Thoracic aorta (tissue), 2 donors: ENCODE data around the gene ZBTB16. TPM values are rescaled to one million over a fixed set of nuclear protein-coding genes. Genes with fewer than 3 reads are reported as not detected.

Experiments
- ATAC-seq: fragments of 150-250 bp; one replicate; pipeline ENCODE4 v1.8.0; 2017; ENCODE audit warnings: low read depth; ENCODE audit not compliant: insufficient number of reproducible peaks, low FRiP score
- DNase-seq: peaks from one replicate; pipeline ENCODE4 v3.0.0-alpha.2; 2020; ENCODE audit warnings: low spot score
- H3K27ac ChIP-seq, 2 donors: fragments of 200-600 bp; sonication (generic); 1 replicate in 1 of 2; 2 replicates in 1 of 2; pipeline ENCODE4 v1.5.1; 2016; ENCODE audit warnings: mild to moderate bottlenecking in 2 of 2, moderate library complexity in 2 of 2
- H3K27me3 ChIP-seq: fragments of 200-600 bp; sonication (generic); replicated peaks from 2 replicates; pipeline ENCODE4 v1.6.0; 2016; ENCODE audit warnings: mild to moderate bottlenecking; ENCODE audit not compliant: insufficient read depth
- H3K36me3 ChIP-seq: fragments of 200-600 bp; sonication (generic); one replicate; pipeline ENCODE4 v1.5.1; 2016
- H3K4me1 ChIP-seq, 2 donors: fragments of 200-600 bp; sonication (generic); 1 replicate in 1 of 2; 2 replicates in 1 of 2; pipeline versions ENCODE4 v1.5.1 to v1.6.0; 2016; ENCODE audit warnings: low read depth in 2 of 2, mild to moderate bottlenecking in 1 of 2; ENCODE audit not compliant: control insufficient read depth in 1 of 2
- H3K4me3 ChIP-seq: fragments of 200-600 bp; sonication (generic); 2 replicates; pipeline ENCODE4 v1.5.1; 2016; ENCODE audit warnings: mild to moderate bottlenecking
- H3K9me3 ChIP-seq: fragments of 200-600 bp; sonication (generic); 2 replicates; pipeline ENCODE4 v1.5.1; 2016
- CTCF ChIP-seq: fragments of 200-600 bp; sonication (generic); IDR thresholded peaks from one replicate; pipeline ENCODE4 v1.5.1; 2019; ENCODE audit warnings: antibody characterized with exemption
- total RNA-seq, 2 donors: library from RNA; depleted of rRNA; stranded (reverse); fragments of >200 nt; gene quantifications; one replicate each; pipeline versions ENCODE4 v1.1.0 to v1.2.3, GENCODE V29; 2016

ZBTB16 gene
- total RNA-seq, 2 donors from 2014 or later, result 314 to 545 TPM

- no peak for TF ChIP-seq CTCF
- H3K36me3 ChIP-seq, result peaks cover 27% of the 10 kb centered on the region
- H3K9me3 ChIP-seq, result no peaks in the 10 kb centered on the region
- H3K4me3 ChIP-seq, result peak overlapping the region; percentile 34
- H3K4me1 ChIP-seq, result peaks cover 96 to 97% of the 10 kb centered on the region in 2 donors
- H3K27me3 ChIP-seq, result no peaks in the 10 kb centered on the region
- DNase-seq (no peak), ATAC-seq (no peak)
- H3K27ac ChIP-seq, result peak overlapping the region in 1 of 2 donors; percentile 69
These were observed 35.0 kb downstream of the ZBTB16 start for GRCh38 chr11:114094516-114094915.

- peak overlapping the region; percentile 20 to 51 for H3K27ac ChIP-seq
- ATAC-seq, result no peak
- no peak for DNase-seq
- H3K27me3 ChIP-seq, result no peaks in the 10 kb centered on the region
- no peaks in the 10 kb centered on the region for H3K9me3 ChIP-seq
- peaks cover 95 to 96% of the 10 kb centered on the region in 2 donors for H3K4me1 ChIP-seq
- peak overlapping the region; percentile 44 for H3K4me3 ChIP-seq
- H3K36me3 ChIP-seq, result peaks cover 35% of the 10 kb centered on the region
- TF ChIP-seq CTCF, result no peak
These were observed 36.4 kb downstream of the ZBTB16 start for GRCh38 chr11:114095899-114096298.

- TF ChIP-seq CTCF, result no peak
- H3K36me3 ChIP-seq, result peaks cover 37% of the 10 kb centered on the region
- H3K27me3 ChIP-seq, result no peaks in the 10 kb centered on the region
- H3K27ac ChIP-seq, result peak overlapping the region in 1 of 2 donors; percentile 43
- peak overlapping the region; percentile 5 for H3K4me3 ChIP-seq
- DNase-seq (no peak), ATAC-seq (no peak)
- H3K4me1 ChIP-seq, result peaks cover 93 to 96% of the 10 kb centered on the region in 2 donors
- no peaks in the 10 kb centered on the region for H3K9me3 ChIP-seq
These were observed 38.3 kb downstream of the ZBTB16 start for GRCh38 chr11:114097832-114098231.

- Histone ChIP-seq H3K36me3 (peaks cover 33% of the 10 kb centered on the region), H3K4me1 (peaks cover 93 to 96% of the 10 kb centered on the region in 2 donors)
These were observed 39.4 kb downstream of the ZBTB16 start for GRCh38 chr11:114098927-114099326.

More at GRCh38 chr11:114098927-114099326, 39.4 kb downstream of the ZBTB16 start:
- peak overlapping the region in 1 of 2 donors; percentile 43 for H3K27ac ChIP-seq
- no peaks in the 10 kb centered on the region for H3K27me3 ChIP-seq
- H3K4me3 ChIP-seq, result peak overlapping the region; percentile 12
- ATAC-seq, result no peak
- no peak for TF ChIP-seq CTCF
- no peak for DNase-seq
- H3K9me3 ChIP-seq, result no peaks in the 10 kb centered on the region
